SK-N-SH treated with all-trans-retinoic acid at 6 μM for 48 hours (cell line): ENCODE results near the gene FNDC3B.

Experiments
- ATAC-seq: fragments of 200-7000 bp; cut with Tn5 transposase; 3 replicates; pipeline ENCODE4 v1.9.1; 2020; ENCODE audit warnings: mild to moderate bottlenecking, moderate library complexity
- ARNTL ChIP-seq: fragments of 450-650 bp; formaldehyde crosslinking; IDR thresholded peaks from 2 replicates; pipeline ENCODE4 v1.5.0; 2020; ENCODE audit warnings: low read depth, mild to moderate bottlenecking, moderate library complexity, borderline replicate concordance
- CSDC2 ChIP-seq: fragments of 250-450 bp; sonication (Bioruptor Pico); IDR thresholded peaks from 2 replicates; pipeline ENCODE4 v1.5.0; 2020; ENCODE audit warnings: mild to moderate bottlenecking, moderate library complexity
- ESRRG ChIP-seq: fragments of 250-450 bp; sonication (Bioruptor Pico); IDR thresholded peaks from 2 replicates; pipeline ENCODE4 v1.6.1; 2021; ENCODE audit warnings: mild to moderate bottlenecking
- GLIS3 ChIP-seq: fragments of 250-450 bp; sonication (Bioruptor Pico); IDR thresholded peaks from 2 replicates; pipeline ENCODE4 v1.5.0; 2020; ENCODE audit warnings: mild to moderate bottlenecking, moderate library complexity
- ISL1 ChIP-seq: fragments of 250-450 bp; sonication (Bioruptor Pico); IDR thresholded peaks from 2 replicates; pipeline ENCODE4 v2.1.2; 2022; ENCODE audit warnings: mild to moderate bottlenecking, moderate library complexity
- OSR1 ChIP-seq: fragments of 250-450 bp; sonication (Bioruptor Pico); IDR thresholded peaks from 2 replicates; pipeline ENCODE4 v1.8.0; 2022; ENCODE audit warnings: moderate library complexity, mild to moderate bottlenecking, inconsistent platforms
- PPARA ChIP-seq: fragments of 250-450 bp; sonication (Bioruptor Pico); IDR thresholded peaks from 2 replicates; pipeline ENCODE4 v1.5.0; 2020; ENCODE audit warnings: mild to moderate bottlenecking, borderline replicate concordance
- SNAI2 ChIP-seq: fragments of 250-450 bp; sonication (Bioruptor Pico); IDR thresholded peaks from 2 replicates; pipeline ENCODE4 v1.5.0; 2020; ENCODE audit warnings: mild to moderate bottlenecking, moderate library complexity
- TCF4 ChIP-seq: fragments of 250-450 bp; sonication (Bioruptor Pico); IDR thresholded peaks from 2 replicates; pipeline ENCODE4 v1.8.0; 2021; ENCODE audit warnings: mild to moderate bottlenecking, moderate library complexity, borderline replicate concordance
- TOX ChIP-seq: fragments of 250-450 bp; sonication (Bioruptor Pico); IDR thresholded peaks from 2 replicates; pipeline ENCODE4 v1.8.0; 2021; ENCODE audit warnings: mild to moderate bottlenecking, moderate library complexity, borderline replicate concordance
- ZC3H10 ChIP-seq: fragments of 250-450 bp; sonication (Bioruptor Pico); IDR thresholded peaks from 2 replicates; pipeline ENCODE4 v1.5.1; 2021; ENCODE audit warnings: mild to moderate bottlenecking, moderate library complexity
- ZFP3 ChIP-seq: fragments of 250-450 bp; sonication (Bioruptor Pico); IDR thresholded peaks from 2 replicates; pipeline ENCODE4 v1.5.0; 2020; ENCODE audit warnings: mild to moderate bottlenecking, moderate library complexity
- ZFP30 ChIP-seq: fragments of 450-650 bp; formaldehyde crosslinking; IDR thresholded peaks from 2 replicates; pipeline ENCODE4 v1.5.0; 2022; ENCODE audit warnings: mild to moderate bottlenecking, moderate library complexity
- ZNF565 ChIP-seq: fragments of 450-650 bp; formaldehyde crosslinking; conservative IDR thresholded peaks from 2 replicates; pipeline ENCODE4 v1.5.0; 2020; ENCODE audit warnings: low read depth, mild to moderate bottlenecking, moderate library complexity
- ZNF70 ChIP-seq: fragments of 450-650 bp; formaldehyde crosslinking; IDR thresholded peaks from 2 replicates; pipeline ENCODE4 v1.5.0; 2020; ENCODE audit warnings: mild to moderate bottlenecking, moderate library complexity
- ZNF8 ChIP-seq: fragments of 450-650 bp; formaldehyde crosslinking; IDR thresholded peaks from 2 replicates; pipeline ENCODE4 v1.5.0; 2020; ENCODE audit warnings: mild to moderate bottlenecking, moderate library complexity
- TF ChIP-seq, protein P1 (sequence below): fragments of 250-450 bp; sonication (Bioruptor Pico); IDR thresholded peaks from 2 replicates; pipeline ENCODE4 v1.5.1; 2020; ENCODE audit warnings: low read depth, mild to moderate bottlenecking, moderate library complexity
- TF ChIP-seq, protein P2 (sequence below): fragments of 250-450 bp; sonication (Bioruptor Pico); IDR thresholded peaks from 2 replicates; pipeline ENCODE4 v1.8.0; 2020; ENCODE audit warnings: mild to moderate bottlenecking, moderate library complexity, borderline replicate concordance
- TF ChIP-seq, protein P3 (sequence below): fragments of 250-450 bp; sonication (Bioruptor Pico); IDR thresholded peaks from 2 replicates; pipeline ENCODE4 v1.8.0; 2021; ENCODE audit warnings: low read depth, mild to moderate bottlenecking, moderate library complexity, borderline replicate concordance
- TF ChIP-seq, protein P4 (sequence below): fragments of 250-450 bp; sonication (Bioruptor Pico); IDR thresholded peaks from 2 replicates; pipeline ENCODE4 v1.5.1; 2021; ENCODE audit warnings: mild to moderate bottlenecking, moderate library complexity
- TF ChIP-seq, protein P5 (sequence below): fragments of 250-450 bp; sonication (Bioruptor Pico); IDR thresholded peaks from 2 replicates; pipeline ENCODE4 v1.5.0; 2020; ENCODE audit warnings: mild to moderate bottlenecking, moderate library complexity

FNDC3B gene

DNA sequence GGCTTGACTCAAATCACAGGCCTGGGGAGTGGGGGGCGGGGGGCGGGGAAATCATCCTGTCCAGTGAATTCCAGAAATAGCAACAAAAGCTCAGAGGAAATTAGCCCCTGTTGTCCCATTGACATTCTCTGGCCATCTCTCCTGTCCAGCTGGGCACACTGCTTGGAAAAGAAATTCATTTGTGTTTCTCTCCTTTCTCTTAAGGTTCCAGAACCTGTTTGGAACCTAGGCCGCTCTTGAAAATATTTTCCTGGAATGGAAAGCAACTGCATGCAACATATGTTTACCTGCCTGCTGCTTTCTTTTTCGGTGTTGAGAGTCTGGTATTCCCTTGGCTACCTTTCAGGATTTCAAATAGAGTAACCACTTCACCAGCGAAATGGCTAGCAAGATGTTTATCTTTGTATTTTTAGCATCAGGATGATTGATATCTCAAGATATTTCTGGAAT lies 239.8 kb downstream of the FNDC3B start:
- ATAC-seq, result peak; percentile 25
- TF ChIP-seq ISL1 (CRISPR knock-in tag) (peak; percentile 57), ZNF70 (CRISPR knock-in tag) (no peak)

DNA sequence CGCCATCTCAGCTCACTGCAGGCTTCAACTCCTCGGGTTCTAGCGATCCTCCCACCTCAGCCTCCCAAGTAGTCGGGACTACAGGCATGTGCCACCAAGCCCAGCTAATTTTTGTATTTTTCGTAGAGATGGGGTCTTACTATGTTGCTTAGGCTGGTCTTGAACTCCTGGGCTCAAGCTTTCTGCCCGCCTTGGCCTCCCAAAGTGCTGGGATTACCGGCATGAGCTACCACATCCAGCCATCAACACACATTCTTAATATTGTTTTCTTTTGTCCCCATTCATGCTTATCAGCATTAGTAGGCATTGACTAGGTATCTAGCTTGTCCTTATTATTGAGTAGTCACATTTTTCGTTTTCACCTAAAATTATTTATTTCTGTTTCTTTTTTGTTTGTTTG lies 240.6 kb downstream of the FNDC3B start:
- TF ChIP-seq ZFP3 (CRISPR knock-in tag) (peak; percentile 13; the same call in 1 of the 2 replicates), ESRRG (CRISPR knock-in tag) (no peak)
- peak; percentile 17; the same call in 2 of the 3 replicates for ATAC-seq

- TF ChIP-seq ZC3H10 (CRISPR knock-in tag), result no peak
- TF ChIP-seq ESRRG (CRISPR knock-in tag), result no peak
- no peak for TF ChIP-seq ZNF8
- TF ChIP-seq ZNF565 (CRISPR knock-in tag), result no peak
- TF ChIP-seq ZFP3 (CRISPR knock-in tag), result peak; percentile 9; the same call in 1 of the 2 replicates
- TF ChIP-seq, protein P1, sequence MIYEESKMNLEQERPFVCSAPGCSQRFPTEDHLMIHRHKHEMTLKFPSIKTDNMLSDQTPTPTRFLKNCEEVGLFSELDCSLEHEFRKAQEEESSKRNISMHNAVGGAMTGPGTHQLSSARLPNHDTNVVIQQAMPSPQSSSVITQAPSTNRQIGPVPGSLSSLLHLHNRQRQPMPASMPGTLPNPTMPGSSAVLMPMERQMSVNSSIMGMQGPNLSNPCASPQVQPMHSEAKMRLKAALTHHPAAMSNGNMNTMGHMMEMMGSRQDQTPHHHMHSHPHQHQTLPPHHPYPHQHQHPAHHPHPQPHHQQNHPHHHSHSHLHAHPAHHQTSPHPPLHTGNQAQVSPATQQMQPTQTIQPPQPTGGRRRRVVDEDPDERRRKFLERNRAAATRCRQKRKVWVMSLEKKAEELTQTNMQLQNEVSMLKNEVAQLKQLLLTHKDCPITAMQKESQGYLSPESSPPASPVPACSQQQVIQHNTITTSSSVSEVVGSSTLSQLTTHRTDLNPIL, result peak; percentile 74; the same call in 1 of the 2 replicates
- peak; percentile 81 for TF ChIP-seq ISL1 (CRISPR knock-in tag)
- ATAC-seq, result peak; percentile 86
Measured at GRCh38 chr3:172280406-172281051, 241.2 kb downstream of the FNDC3B start.

DNA sequence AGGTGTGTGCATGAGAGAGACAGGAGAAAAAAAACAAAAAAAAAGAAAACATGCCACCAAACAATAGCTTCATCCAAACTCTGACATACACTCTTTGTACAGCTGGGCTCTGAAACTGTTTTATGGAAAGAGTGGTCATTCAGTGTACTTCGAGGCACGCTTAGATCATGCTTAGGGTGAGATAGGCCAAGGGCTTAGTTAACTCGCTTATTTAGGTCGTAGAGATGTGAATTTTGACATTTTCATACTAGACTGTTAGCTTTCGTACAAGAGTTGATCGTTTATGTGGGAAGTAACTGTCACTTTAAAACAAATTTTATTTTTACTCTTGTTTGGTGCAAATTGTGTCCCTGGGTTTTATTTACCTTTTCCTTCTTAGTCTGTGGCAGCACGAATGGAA lies 242.5 kb downstream of the FNDC3B start:
- TF ChIP-seq ZFP3 (CRISPR knock-in tag), result no peak
- TF ChIP-seq PPARA (CRISPR knock-in tag), result no peak
- no peak for TF ChIP-seq ARNTL (CRISPR knock-in tag)
- no peak for TF ChIP-seq ZNF8
- TF ChIP-seq ZC3H10 (CRISPR knock-in tag), result no peak
- no peak for TF ChIP-seq ZFP30 (CRISPR knock-in tag)
- TF ChIP-seq CSDC2, result no peak
- no peak for TF ChIP-seq SNAI2 (CRISPR knock-in tag)
- no peak for TF ChIP-seq TCF4 (CRISPR knock-in tag)
- no peak for TF ChIP-seq GLIS3 (CRISPR knock-in tag)
- TF ChIP-seq, protein P2, sequence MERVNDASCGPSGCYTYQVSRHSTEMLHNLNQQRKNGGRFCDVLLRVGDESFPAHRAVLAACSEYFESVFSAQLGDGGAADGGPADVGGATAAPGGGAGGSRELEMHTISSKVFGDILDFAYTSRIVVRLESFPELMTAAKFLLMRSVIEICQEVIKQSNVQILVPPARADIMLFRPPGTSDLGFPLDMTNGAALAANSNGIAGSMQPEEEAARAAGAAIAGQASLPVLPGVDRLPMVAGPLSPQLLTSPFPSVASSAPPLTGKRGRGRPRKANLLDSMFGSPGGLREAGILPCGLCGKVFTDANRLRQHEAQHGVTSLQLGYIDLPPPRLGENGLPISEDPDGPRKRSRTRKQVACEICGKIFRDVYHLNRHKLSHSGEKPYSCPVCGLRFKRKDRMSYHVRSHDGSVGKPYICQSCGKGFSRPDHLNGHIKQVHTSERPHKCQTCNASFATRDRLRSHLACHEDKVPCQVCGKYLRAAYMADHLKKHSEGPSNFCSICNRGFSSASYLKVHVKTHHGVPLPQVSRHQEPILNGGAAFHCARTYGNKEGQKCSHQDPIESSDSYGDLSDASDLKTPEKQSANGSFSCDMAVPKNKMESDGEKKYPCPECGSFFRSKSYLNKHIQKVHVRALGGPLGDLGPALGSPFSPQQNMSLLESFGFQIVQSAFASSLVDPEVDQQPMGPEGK (CRISPR knock-in tag), result no peak
- no peak for TF ChIP-seq ZNF70 (CRISPR knock-in tag)
- no peak for TF ChIP-seq ESRRG (CRISPR knock-in tag)
- no peak for TF ChIP-seq ZNF565 (CRISPR knock-in tag)
- TF ChIP-seq, protein P3, sequence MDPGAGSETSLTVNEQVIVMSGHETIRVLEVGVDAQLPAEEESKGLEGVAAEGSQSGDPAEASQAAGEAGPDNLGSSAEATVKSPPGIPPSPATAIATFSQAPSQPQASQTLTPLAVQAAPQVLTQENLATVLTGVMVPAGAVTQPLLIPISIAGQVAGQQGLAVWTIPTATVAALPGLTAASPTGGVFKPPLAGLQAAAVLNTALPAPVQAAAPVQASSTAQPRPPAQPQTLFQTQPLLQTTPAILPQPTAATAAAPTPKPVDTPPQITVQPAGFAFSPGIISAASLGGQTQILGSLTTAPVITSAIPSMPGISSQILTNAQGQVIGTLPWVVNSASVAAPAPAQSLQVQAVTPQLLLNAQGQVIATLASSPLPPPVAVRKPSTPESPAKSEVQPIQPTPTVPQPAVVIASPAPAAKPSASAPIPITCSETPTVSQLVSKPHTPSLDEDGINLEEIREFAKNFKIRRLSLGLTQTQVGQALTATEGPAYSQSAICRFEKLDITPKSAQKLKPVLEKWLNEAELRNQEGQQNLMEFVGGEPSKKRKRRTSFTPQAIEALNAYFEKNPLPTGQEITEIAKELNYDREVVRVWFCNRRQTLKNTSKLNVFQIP (CRISPR knock-in tag), result no peak
- TF ChIP-seq, protein P4, sequence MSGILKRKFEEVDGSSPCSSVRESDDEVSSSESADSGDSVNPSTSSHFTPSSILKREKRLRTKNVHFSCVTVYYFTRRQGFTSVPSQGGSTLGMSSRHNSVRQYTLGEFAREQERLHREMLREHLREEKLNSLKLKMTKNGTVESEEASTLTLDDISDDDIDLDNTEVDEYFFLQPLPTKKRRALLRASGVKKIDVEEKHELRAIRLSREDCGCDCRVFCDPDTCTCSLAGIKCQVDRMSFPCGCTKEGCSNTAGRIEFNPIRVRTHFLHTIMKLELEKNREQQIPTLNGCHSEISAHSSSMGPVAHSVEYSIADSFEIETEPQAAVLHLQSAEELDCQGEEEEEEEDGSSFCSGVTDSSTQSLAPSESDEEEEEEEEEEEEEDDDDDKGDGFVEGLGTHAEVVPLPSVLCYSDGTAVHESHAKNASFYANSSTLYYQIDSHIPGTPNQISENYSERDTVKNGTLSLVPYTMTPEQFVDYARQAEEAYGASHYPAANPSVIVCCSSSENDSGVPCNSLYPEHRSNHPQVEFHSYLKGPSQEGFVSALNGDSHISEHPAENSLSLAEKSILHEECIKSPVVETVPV (CRISPR knock-in tag), result no peak
- ATAC-seq, result no peak

DNA sequence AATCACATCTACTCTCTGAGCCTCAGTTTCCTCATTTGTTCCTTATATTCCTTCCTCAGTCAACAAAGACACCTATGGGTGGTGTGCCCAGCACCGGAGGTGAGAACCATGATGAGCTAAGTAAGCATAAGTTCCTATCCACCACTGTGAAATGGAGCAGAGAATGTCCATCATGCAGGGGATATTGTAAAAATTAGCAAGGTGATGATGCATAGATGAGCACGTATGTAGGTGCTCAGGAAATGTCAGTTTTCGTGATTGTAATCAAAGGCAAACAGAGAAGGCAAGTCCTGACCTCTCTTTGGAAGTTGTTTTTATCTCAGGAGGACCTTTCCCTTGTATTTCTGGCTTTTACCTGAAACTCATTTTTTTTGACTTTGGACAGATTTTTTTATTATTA lies 243.5 kb downstream of the FNDC3B start:
- no peak for ATAC-seq
- no peak for TF ChIP-seq TCF4 (CRISPR knock-in tag)
- no peak for TF ChIP-seq ZNF70 (CRISPR knock-in tag)
- no peak for TF ChIP-seq ZFP3 (CRISPR knock-in tag)
- TF ChIP-seq OSR1 (CRISPR knock-in tag), result no peak
- TF ChIP-seq, protein P5, sequence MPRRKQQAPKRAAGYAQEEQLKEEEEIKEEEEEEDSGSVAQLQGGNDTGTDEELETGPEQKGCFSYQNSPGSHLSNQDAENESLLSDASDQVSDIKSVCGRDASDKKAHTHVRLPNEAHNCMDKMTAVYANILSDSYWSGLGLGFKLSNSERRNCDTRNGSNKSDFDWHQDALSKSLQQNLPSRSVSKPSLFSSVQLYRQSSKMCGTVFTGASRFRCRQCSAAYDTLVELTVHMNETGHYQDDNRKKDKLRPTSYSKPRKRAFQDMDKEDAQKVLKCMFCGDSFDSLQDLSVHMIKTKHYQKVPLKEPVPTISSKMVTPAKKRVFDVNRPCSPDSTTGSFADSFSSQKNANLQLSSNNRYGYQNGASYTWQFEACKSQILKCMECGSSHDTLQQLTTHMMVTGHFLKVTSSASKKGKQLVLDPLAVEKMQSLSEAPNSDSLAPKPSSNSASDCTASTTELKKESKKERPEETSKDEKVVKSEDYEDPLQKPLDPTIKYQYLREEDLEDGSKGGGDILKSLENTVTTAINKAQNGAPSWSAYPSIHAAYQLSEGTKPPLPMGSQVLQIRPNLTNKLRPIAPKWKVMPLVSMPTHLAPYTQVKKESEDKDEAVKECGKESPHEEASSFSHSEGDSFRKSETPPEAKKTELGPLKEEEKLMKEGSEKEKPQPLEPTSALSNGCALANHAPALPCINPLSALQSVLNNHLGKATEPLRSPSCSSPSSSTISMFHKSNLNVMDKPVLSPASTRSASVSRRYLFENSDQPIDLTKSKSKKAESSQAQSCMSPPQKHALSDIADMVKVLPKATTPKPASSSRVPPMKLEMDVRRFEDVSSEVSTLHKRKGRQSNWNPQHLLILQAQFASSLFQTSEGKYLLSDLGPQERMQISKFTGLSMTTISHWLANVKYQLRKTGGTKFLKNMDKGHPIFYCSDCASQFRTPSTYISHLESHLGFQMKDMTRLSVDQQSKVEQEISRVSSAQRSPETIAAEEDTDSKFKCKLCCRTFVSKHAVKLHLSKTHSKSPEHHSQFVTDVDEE, result no peak
- no peak for TF ChIP-seq ISL1 (CRISPR knock-in tag)
- TF ChIP-seq PPARA (CRISPR knock-in tag), result no peak
- TF ChIP-seq, protein P1, result no peak
- no peak for TF ChIP-seq TOX (CRISPR knock-in tag)
- TF ChIP-seq ZNF565 (CRISPR knock-in tag), result no peak
- no peak for TF ChIP-seq GLIS3 (CRISPR knock-in tag)
- no peak for TF ChIP-seq ZNF8
- TF ChIP-seq ZC3H10 (CRISPR knock-in tag), result no peak
